ENCODE data around the gene SEMA5A. TPM values are rescaled to one million over a fixed set of nuclear protein-coding genes. Genes with fewer than 3 reads are reported as not detected.
"Not testable (repeated sequence)": the region's sequence is repeated elsewhere in the genome, so short reads cannot be mapped to it uniquely, and the experiment has no call there.

Gene SEMA5A
- total RNA-seq, 1 donor from 2014 or later = under 0.01 TPM

DNA sequence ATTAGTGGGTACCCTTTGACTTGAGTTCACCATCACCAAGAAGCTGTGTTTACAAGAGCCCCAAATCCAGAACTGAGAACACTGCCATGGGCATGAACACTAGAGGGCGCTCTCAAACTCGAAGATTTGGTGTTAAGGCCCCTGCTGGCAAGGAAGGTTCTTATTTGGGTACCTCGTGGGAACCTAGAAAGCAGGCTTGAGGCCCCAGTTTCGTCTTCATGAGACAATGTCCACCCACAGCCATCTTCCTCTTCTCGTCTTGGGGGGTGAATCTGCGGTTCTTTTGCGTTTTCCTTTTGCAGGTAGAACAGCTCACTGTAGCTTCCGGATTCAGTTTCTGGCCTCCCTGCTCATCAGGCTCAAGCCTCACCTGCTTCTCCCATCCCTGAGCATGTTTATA, 184.0 kb downstream of the SEMA5A start:
- DNase-seq (ENCODE audit: low read depth in 2 of 2) = peak; percentile 5 to 6

DNA sequence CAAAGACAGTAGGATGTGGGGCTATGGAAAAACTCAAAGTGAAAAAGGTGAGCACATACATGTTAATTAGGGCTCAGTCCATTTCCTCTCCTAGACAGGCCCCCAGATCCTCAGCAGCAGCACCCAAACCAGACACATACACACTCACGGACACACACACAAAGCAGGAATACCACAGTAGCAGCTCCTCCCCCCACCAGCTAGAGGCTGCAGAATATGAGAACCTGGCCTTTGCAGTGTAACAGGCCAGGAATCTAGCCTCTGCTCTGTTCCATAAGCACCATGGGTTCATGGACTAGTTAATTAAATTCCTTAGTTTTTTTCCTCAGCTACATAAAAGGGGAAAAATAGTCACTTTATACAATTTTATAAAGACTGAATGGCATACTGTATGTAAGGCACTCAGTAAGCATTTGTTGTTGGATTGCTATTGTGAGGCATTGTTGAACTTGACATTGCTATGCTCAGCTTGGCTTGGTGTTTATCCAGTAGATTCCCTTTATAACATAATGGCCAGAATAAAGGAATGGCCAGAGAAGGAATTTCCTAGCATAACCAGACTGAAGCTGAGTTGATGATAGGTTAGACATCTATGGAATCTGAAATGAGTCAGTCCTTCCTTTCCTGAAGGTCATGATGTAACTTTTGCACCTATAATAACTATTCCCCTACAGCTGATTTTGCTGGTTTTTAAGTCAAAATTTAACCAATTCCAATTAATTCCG, 186.8 kb downstream of the SEMA5A start:
- DNase-seq (ENCODE audit: low read depth in 2 of 2) = peak; percentile 11 to 20

DNA sequence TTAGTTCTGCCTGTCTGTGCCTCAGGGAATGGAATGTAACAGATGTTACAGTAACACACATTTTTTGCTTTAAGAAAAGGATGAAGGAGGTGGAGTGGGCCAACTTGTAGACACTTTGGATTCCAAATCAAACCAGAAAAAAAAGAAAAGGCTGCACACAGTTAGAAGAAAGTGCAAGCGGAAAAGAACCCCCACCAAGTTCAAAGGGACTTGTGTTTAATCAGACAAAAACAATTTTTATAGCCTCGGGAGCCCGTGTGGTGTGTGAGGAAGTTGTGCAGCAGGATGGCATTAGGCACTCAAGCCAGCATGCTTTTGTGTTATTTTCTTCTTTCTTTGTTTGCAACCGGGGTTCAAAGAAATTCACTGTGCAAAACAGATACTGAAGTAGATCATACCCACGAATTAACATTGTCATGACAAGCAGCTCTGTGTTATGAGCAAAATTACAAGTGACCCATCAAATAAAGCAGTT, 189.5 kb downstream of the SEMA5A start:
- no peak for DNase-seq (ENCODE audit: low read depth in 2 of 2)

DNA sequence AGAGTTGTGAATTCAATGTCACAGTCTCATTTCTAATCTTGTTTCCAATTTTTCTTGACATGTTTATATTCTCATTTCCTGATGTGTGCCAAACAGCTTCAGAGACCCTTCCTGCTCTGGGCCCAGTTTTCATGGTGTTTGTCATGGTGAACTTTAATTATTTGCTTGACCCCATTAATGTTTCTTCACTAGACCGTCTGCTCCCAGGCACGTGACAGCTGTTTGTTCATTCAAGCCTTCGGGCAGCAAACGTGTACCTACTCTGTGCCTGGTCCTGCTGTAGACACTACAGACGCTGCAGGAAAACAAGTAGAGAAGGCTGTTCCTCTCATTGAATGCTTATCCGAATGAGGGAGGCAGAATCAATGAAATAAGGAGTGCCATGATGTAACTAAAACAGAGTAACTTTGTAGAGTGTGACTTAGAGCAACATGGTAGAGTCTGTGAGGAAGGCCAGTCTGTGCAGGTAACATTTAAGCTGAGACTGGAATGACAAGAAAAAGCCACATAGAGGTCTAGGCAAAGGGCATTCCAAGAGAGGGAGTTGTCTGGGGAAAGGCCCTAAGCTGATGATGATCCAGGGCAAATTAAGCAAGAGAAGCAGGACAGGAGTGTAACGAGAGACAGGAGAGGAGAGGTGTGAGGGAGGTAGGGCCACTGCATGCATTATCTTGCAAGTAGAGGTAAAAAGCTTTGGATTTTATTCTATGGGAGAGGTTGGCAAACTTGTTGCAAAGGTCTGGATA, 191.4 kb downstream of the SEMA5A start:
- no peak for DNase-seq (ENCODE audit: low read depth in 2 of 2)

DNA sequence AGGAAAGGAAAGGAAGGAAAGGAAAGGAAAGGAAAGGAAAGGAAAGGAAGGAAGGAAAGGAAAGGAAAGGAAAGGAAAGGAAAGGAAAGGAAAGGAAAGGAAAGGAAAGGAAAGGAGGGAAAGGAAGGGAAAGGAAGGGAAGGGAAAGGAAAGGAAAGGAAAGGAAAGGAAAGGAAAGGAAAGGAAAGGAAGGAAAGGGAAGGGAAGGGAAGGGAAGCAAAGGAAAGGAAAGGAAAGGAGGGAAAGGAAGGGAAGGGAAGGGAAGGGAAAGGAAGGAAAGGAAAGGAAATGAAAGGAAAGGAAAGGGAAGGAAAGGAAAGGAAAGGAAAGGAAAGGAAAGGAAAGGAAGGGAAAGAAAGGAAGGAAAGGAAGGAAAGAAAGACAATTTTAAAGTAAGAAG, 192.8 kb downstream of the SEMA5A start:
- not testable (repeated sequence) for DNase-seq (ENCODE audit: low read depth in 2 of 2)

DNA sequence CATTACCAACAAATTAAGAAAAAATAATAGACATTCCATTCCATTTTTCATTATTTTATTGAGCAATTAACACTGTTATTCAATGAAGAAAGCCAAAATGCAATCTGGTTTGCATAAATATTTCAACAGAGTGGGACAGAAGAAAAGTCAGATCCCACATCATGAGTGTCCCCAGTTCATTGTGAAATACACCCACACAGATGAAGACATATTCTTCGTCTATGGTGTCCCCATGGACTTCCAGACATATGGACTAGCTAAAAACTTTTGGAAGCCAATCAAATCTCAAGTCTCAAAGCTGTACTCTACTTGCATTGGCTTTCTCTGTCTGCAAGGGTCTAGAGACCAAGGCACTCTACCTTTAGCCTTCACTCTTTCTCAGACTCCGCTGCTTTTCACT, 194.3 kb downstream of the SEMA5A start:
- DNase-seq (ENCODE audit: low read depth in 2 of 2) = no peak

DNA sequence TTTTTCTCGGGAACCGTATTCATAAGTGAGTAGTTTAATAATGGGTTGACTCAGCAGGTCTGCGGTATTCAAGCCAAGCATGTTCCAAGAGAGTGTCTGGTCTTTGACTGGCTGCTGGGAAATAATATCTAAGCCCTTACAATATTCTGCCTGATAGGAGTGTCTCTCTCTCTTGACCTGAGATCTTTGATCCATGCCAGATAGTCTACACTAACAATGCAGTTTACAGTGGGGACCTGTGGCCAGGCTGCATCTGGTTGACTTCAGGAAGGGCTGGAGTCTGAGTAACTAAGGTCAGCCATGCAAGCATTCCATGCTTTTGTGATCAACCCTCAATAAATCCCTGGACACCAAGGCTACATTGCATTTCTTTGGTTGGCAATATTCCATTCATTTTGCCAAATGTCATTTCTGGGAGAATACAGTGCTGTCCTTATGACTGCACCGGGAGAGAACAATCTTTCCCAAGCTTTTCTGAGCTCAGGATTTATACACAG, 195.5 kb downstream of the SEMA5A start:
- no peak for DNase-seq (ENCODE audit: low read depth in 2 of 2)

DNA sequence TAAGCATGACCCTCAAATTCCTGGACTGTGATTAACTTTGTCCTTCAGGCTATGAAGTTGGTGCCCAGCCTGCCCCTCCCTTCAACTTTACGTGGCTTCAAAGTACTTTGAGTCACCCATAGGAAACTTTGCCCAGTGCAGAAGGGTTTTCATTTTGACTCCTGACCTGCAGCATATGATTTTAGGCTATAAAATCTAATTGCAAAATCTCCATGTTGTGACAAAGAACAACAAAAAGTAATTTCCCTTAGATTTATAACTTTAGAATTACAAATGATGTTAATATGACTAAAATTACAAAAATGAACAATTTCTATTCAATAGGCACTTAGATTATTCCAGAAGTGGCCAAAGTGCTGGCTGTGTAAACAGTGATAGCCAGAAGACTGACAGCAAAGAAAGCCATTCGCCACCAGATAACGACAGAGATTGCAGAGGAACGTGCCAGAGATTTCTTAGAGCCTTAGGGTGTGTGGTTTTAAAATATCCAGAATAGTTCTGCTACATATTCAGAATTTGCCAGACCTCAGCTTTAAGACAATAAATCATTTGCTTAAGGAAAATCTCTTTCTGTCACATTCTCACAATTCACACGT, 197.4 kb downstream of the SEMA5A start:
- no peak for DNase-seq (ENCODE audit: low read depth in 2 of 2)

DNA sequence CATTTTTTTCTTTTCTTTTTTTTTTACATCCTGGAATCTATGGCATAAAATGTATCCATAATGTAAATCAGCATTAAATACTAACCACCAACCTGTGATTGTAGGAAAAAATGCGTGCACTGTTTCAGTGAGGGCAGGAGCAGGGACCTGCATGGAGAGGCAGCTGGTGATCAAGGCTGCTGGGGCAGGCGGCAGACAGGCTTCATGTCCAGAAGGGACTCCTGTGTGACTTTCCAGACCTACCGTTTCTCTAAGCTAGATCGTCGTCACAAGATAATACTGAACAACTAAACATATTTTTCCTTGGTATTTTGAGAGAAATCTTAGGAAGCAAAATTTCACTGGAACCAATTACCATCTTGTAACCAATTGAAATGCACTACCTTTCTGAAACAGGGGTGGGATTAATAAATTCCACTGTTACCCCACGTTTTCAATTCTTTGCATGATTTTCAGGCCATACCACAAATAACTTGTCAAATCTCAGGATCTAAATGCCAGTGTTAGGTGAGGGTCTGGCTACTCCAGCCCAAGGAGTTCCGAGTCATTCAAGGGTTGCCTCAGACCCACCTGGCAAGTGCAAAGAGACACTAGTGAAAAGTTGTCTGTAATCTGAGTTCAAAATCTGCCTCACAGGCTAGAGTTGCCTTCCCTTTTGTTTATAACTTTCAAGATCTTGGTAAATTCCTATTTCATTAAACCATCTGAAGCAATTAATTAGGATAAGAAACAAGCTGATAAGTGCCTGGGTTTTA, 198.2 kb downstream of the SEMA5A start:
- DNase-seq (ENCODE audit: low read depth in 2 of 2) = no peak

DNA sequence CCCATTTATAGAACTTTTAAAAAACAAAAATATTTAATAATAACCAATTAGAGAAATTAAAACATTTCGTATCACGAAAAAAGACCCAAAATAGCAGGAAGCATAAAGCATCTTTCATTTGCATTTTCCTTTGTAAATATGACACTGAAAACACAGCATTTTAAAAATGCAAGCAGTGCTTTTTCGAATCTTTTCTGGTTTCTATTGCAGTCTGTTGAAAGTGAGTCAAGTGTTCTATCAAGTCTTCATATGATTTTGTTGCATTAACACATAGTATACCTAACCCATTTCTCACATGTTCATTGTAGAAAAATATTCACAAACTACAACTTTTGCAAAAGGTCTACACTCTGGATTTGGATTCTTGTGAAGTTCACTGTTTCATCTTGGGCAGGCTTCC, 198.8 kb downstream of the SEMA5A start:
- DNase-seq (ENCODE audit: low read depth in 2 of 2) = no peak

DNA sequence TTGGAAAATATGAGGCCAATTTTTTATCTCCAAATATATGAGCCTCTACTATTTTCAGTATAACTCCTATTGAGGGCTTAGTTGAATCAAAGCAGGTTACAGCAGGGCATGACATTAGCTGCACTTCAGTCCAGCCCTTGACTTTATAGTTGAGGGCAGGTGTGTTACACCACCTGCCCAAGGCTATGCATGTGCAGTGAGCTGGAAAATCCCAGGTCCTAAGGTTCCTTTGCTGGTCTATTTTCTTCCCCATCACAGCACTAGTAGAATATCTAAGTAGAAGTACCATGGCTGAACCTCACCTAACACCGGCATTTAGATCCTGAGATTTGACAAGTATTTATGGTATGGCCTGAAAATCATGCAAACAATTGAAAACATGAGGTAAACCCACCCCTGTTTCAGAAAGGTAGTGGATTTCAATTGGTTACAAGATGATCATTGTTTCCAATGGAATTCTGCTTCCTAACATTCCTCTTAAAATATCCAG, 201.1 kb downstream of the SEMA5A start:
- no peak for DNase-seq (ENCODE audit: low read depth in 2 of 2)

DNA sequence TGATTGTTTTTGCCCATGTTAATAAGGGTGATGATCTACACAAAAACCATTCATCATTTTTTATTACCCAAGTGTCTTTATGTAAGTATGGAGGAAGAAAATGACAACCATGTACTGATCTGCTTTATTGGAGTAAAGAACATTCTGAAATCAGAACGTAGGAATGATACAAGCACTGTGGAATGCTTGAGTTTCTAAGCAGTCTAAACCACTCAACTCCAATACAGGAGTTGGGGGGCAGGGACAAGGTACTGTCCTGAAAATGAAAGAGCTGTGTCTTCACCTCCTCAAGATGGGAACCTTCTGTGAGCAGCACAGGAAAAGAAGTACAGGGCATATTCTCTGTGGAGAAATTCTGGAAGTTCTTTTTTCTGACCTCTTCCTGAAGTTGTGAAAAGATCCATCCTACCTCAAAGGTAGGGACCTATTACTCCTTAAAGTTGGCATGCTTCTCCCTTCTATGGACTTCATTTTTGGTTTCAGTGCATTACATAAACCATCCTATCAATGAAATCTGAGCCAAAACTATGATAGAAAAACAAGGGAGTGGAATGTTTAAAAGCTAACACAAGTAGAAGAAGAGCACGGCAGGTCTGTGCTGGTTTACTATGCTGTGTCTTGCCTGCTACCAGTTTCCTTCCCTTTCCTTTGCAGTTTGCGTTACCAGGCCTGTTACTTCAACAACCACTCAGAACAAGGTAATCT, 202.6 kb downstream of the SEMA5A start:
- no peak for DNase-seq (ENCODE audit: low read depth in 2 of 2)

DNA sequence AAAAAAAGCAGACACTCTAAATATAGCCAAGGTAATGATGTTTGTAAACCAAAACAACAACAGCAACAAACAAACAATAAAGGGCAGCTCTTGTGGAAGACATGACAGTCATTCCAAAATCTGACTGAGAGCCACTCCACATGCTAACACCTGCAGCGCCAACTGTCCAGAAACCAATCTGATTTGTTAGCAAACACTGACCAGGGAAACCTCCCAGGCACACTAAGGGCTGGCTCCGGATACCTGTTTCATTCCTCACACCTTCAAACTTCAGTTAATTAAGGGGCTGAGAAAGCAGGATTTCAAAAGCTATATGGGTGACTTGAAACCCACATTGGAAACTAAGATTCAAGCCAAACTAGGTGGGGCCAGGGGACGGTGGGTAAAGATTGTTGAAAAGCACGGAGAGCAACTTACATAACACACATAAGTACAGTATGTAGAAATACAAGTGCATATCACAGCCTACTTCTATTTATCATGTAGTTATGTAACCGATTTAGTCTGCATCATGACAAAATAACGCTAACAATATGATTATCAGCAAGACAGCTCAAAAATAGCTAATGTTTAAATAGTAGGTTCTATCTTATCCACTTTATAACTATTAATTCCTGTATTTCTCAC, 203.6 kb downstream of the SEMA5A start:
- DNase-seq (ENCODE audit: low read depth in 2 of 2) = no peak

DNA sequence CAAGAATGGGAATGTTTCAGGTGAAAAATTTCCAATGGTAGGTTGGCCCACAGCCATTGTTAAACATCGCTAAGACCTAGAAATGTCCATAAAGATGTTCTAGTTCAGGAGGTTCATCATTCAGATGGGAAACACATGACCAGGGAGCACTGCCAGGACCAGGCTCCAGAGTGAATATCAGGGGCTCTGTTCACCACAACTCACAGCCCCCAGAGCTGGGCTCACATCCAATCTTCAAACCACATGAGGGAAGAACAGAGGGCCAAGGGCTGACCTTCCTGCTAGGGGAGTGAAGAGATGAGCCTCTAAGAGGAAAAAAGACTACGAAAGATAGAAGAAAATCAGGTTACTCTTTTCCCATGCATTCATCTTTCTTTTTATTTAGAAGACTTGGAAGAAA, 205.8 kb downstream of the SEMA5A start:
- no peak for DNase-seq (ENCODE audit: low read depth in 2 of 2)

DNA sequence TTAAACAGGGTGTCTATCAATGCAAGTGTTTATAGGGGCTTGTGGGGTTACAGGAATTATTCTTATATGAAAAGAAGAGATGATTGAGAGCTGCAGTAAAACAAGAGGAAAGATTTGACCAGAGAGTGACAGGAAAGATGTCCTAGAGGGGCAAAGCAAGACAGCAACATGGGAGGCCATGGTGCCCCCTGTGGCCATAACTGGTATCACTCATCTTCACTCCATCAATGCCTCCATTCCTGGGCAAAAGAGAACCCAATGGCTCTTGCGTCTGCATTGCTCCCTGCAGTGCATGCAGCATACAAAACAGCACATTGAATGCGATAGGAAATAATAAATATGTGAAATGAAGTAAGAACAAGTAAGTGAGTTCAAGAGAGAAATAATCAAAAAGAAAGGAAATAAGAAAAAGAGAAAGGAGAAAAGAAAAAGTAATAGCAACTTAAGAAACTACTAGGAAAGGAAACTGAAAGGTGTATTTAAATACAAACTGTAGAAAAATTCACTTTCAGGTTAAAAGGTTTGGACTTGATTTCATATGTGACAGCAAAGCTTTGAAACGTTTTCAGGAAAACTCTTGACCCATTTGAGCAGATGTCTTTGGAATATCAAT, 206.6 kb downstream of the SEMA5A start:
- DNase-seq (ENCODE audit: low read depth in 2 of 2) = no peak

DNA sequence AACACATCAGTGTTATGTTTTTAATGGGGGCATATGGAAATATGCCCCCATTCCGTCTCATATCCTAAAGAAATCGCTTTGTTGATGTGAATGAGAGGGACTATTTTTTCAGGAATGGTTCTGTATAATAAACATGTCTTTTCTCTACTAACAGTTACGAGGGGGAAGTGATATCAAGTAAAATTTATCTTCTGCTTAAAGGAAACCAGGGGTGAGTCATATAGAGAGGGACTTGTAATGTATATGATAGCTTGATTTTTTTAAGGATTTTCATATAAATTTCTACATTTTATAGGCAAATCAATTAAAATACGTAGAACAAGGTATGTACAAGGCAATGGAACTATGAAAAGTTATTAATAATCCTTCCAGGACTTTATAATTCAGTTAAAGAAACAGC, 207.1 kb downstream of the SEMA5A start:
- no peak for DNase-seq (ENCODE audit: low read depth in 2 of 2)

DNA sequence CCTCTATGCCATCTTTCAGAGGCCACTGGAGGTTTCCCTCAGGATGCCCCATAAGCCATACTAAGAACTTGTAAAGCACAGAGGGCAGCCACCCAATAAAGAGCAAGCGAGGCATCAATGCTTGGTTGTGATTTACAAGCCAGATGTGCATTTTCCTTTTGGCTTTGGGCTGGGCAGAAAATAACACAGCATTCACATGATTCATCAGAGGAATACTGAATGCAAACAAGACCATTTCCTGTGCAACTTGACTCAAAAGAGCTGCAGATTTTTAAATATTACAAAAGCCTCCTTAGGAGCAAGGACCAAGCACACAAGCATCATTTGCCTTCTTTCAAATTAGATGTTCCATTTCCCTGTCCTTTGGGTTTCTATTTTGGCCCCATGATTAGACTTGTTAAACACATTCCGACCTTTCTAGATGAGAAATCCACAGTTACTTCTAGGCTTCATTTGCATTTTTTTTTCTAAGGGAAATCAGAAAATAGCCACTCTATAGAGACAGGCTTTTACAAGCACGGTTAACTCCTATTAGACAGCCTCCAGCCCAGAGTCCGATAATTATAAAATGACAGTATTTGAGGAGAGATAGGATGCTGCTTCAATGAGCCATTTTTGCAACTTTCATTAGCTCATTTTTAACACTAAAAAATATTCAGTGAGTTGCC, 207.8 kb downstream of the SEMA5A start:
- DNase-seq (ENCODE audit: low read depth in 2 of 2) = no peak

DNA sequence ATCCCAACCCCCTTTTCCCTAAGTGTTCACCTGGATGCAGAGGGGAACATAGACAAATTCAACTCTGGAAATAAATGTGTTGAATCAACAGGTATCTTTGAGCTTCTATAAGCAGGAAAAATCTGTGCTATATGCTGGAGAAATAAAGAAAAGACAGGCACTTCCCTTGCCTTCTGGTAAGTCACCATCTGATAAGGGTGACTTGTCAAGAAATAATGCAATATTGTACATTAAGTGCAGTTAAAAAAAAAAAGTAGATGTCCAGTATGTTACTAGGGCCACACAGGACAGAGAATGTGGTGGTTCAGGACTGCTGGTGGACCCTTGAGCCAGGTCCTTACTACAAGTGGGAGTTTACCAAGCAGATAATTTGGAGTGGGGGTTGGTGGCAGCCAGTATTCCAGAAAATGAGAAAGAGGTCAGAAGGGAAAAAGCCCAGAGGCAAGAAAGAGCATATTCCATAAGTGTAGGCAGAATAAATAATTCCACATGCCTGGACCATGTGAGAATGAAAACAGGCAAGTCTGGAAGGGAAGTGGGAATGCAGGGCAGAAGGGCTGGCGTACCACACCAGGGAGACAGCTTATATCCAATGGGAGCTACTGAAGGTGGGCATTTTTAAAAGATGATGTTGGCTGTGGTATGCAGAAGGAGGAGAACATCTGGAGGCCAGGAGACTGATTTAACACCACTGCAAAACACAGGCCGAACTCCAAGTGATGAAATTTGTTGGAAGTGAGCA, 209.9 kb downstream of the SEMA5A start:
- DNase-seq (ENCODE audit: low read depth in 2 of 2) = no peak

DNA sequence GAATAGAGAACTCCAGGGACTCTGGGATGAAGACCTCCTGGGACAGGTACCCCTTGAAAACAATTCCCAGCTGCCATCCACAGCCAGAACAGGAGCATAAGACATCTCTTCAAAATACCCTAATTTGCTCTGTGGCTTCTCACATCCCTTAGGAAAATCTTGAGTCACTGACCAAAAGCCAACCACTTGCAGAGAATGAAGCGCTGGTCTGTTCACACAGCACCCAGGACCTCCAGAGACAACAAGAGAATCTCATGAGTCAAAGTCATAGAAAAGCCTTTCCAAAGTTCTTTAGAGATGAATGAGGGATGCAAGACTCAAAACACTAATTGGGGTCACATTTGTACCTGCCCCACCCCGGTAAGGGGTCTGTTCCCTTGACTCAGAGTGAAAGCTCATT, 210.6 kb downstream of the SEMA5A start:
- DNase-seq (ENCODE audit: low read depth in 2 of 2) = no peak
